ENCODE data around the gene LYSMD4.

LYSMD4 gene

GRCh38 chr15:99721104-99721778 is 12.0 kb downstream of the LYSMD4 start:
- DNase-seq = no peak
- Histone ChIP-seq H3K36me3 (ENCODE audit: control insufficient read depth, insufficient read depth, low read length) (no peaks in the 10 kb centered on the region), H3K9me3 (ENCODE audit: control insufficient read depth, low read length) (no peaks in the 10 kb centered on the region), H3K4me3 (ENCODE audit: insufficient read depth, low read depth, low read length, poor library complexity, severe bottlenecking) (no peak overlapping the region), H3K27ac (ENCODE audit: insufficient read depth, low read length, poor library complexity, severe bottlenecking) (no peak overlapping the region), H3K27me3 (replicated peaks; ENCODE audit: control insufficient read depth, insufficient read depth, low read length, poor library complexity, severe bottlenecking) (no peaks in the 10 kb centered on the region), H3K4me1 (ENCODE audit: control insufficient read depth, insufficient read depth, low read length, poor library complexity, severe bottlenecking) (peaks cover 3% of the 10 kb centered on the region)

GRCh38 chr15:99720533-99720932 is 12.7 kb downstream of the LYSMD4 start:
- Histone ChIP-seq H3K27ac (ENCODE audit: insufficient read depth, low read length, poor library complexity, severe bottlenecking) (no peak overlapping the region), H3K27me3 (replicated peaks; ENCODE audit: control insufficient read depth, insufficient read depth, low read length, poor library complexity, severe bottlenecking) (no peaks in the 10 kb centered on the region), H3K4me1 (ENCODE audit: control insufficient read depth, insufficient read depth, low read length, poor library complexity, severe bottlenecking) (peaks cover 3% of the 10 kb centered on the region), H3K9me3 (ENCODE audit: control insufficient read depth, low read length) (no peaks in the 10 kb centered on the region), H3K36me3 (ENCODE audit: control insufficient read depth, insufficient read depth, low read length) (no peaks in the 10 kb centered on the region), H3K4me3 (ENCODE audit: insufficient read depth, low read depth, low read length, poor library complexity, severe bottlenecking) (no peak overlapping the region)
- no peak for DNase-seq

GRCh38 chr15:99719096-99719541 is 14.1 kb downstream of the LYSMD4 start:
- Histone ChIP-seq H3K27me3 (replicated peaks; ENCODE audit: control insufficient read depth, insufficient read depth, low read length, poor library complexity, severe bottlenecking) (no peaks in the 10 kb centered on the region), H3K36me3 (ENCODE audit: control insufficient read depth, insufficient read depth, low read length) (no peaks in the 10 kb centered on the region), H3K27ac (ENCODE audit: insufficient read depth, low read length, poor library complexity, severe bottlenecking) (no peak overlapping the region), H3K9me3 (ENCODE audit: control insufficient read depth, low read length) (no peaks in the 10 kb centered on the region), H3K4me1 (ENCODE audit: control insufficient read depth, insufficient read depth, low read length, poor library complexity, severe bottlenecking) (peaks cover 3% of the 10 kb centered on the region), H3K4me3 (ENCODE audit: insufficient read depth, low read depth, low read length, poor library complexity, severe bottlenecking) (no peak overlapping the region)
- DNase-seq = no peak

GRCh38 chr15:99718421-99718820 is 14.8 kb downstream of the LYSMD4 start:
- Histone ChIP-seq H3K4me1 (ENCODE audit: control insufficient read depth, insufficient read depth, low read length, poor library complexity, severe bottlenecking) (peaks cover 3% of the 10 kb centered on the region), H3K4me3 (ENCODE audit: insufficient read depth, low read depth, low read length, poor library complexity, severe bottlenecking) (no peak overlapping the region), H3K36me3 (ENCODE audit: control insufficient read depth, insufficient read depth, low read length) (no peaks in the 10 kb centered on the region), H3K9me3 (ENCODE audit: control insufficient read depth, low read length) (no peaks in the 10 kb centered on the region), H3K27ac (ENCODE audit: insufficient read depth, low read length, poor library complexity, severe bottlenecking) (no peak overlapping the region), H3K27me3 (replicated peaks; ENCODE audit: control insufficient read depth, insufficient read depth, low read length, poor library complexity, severe bottlenecking) (no peaks in the 10 kb centered on the region)
- DNase-seq = no peak

GRCh38 chr15:99717161-99718009 is 15.9 kb downstream of the LYSMD4 start:
- H3K27ac ChIP-seq (ENCODE audit: insufficient read depth, low read length, poor library complexity, severe bottlenecking) = no peak overlapping the region

GRCh38 chr15:99716540-99717095 is 16.6 kb downstream of the LYSMD4 start:
- Histone ChIP-seq H3K4me3 (ENCODE audit: insufficient read depth, low read depth, low read length, poor library complexity, severe bottlenecking) (no peak overlapping the region), H3K27ac (ENCODE audit: insufficient read depth, low read length, poor library complexity, severe bottlenecking) (no peak overlapping the region), H3K36me3 (ENCODE audit: control insufficient read depth, insufficient read depth, low read length) (peaks cover 4% of the 10 kb centered on the region), H3K4me1 (ENCODE audit: control insufficient read depth, insufficient read depth, low read length, poor library complexity, severe bottlenecking) (peaks cover 3% of the 10 kb centered on the region), H3K27me3 (replicated peaks; ENCODE audit: control insufficient read depth, insufficient read depth, low read length, poor library complexity, severe bottlenecking) (no peaks in the 10 kb centered on the region), H3K9me3 (ENCODE audit: control insufficient read depth, low read length) (no peaks in the 10 kb centered on the region)
- no peak for DNase-seq

More at GRCh38 chr15:99717161-99718009, 15.9 kb downstream of the LYSMD4 start:
- Histone ChIP-seq H3K27me3 (replicated peaks; ENCODE audit: control insufficient read depth, insufficient read depth, low read length, poor library complexity, severe bottlenecking) (no peaks in the 10 kb centered on the region), H3K4me3 (ENCODE audit: insufficient read depth, low read depth, low read length, poor library complexity, severe bottlenecking) (no peak overlapping the region), H3K36me3 (ENCODE audit: control insufficient read depth, insufficient read depth, low read length) (peaks cover 4% of the 10 kb centered on the region), H3K4me1 (ENCODE audit: control insufficient read depth, insufficient read depth, low read length, poor library complexity, severe bottlenecking) (peaks cover 3% of the 10 kb centered on the region), H3K9me3 (ENCODE audit: control insufficient read depth, low read length) (no peaks in the 10 kb centered on the region)
- no peak for DNase-seq

- no peak overlapping the region for H3K27ac ChIP-seq (ENCODE audit: insufficient read depth, low read length, poor library complexity, severe bottlenecking)
- no peaks in the 10 kb centered on the region for H3K27me3 ChIP-seq (replicated peaks; ENCODE audit: control insufficient read depth, insufficient read depth, low read length, poor library complexity, severe bottlenecking)
- no peaks in the 10 kb centered on the region for H3K9me3 ChIP-seq (ENCODE audit: control insufficient read depth, low read length)
- H3K4me1 ChIP-seq (ENCODE audit: control insufficient read depth, insufficient read depth, low read length, poor library complexity, severe bottlenecking) = peaks cover 3% of the 10 kb centered on the region
- DNase-seq = no peak
- H3K4me3 ChIP-seq (ENCODE audit: insufficient read depth, low read depth, low read length, poor library complexity, severe bottlenecking) = no peak overlapping the region
- H3K36me3 ChIP-seq (ENCODE audit: control insufficient read depth, insufficient read depth, low read length) = peaks cover 12% of the 10 kb centered on the region
Observed at GRCh38 chr15:99712415-99712814, 20.8 kb downstream of the LYSMD4 start.

- Histone ChIP-seq H3K27ac (ENCODE audit: insufficient read depth, low read length, poor library complexity, severe bottlenecking) (no peak overlapping the region), H3K4me3 (ENCODE audit: insufficient read depth, low read depth, low read length, poor library complexity, severe bottlenecking) (no peak overlapping the region), H3K4me1 (ENCODE audit: control insufficient read depth, insufficient read depth, low read length, poor library complexity, severe bottlenecking) (peaks cover 10% of the 10 kb centered on the region), H3K9me3 (ENCODE audit: control insufficient read depth, low read length) (no peaks in the 10 kb centered on the region), H3K27me3 (replicated peaks; ENCODE audit: control insufficient read depth, insufficient read depth, low read length, poor library complexity, severe bottlenecking) (no peaks in the 10 kb centered on the region), H3K36me3 (ENCODE audit: control insufficient read depth, insufficient read depth, low read length) (peaks cover 12% of the 10 kb centered on the region)
- DNase-seq = no peak
Observed at GRCh38 chr15:99711625-99712024, 21.6 kb downstream of the LYSMD4 start.

- Histone ChIP-seq H3K4me3 (ENCODE audit: insufficient read depth, low read depth, low read length, poor library complexity, severe bottlenecking) (no peak overlapping the region), H3K36me3 (ENCODE audit: control insufficient read depth, insufficient read depth, low read length) (peaks cover 12% of the 10 kb centered on the region), H3K9me3 (ENCODE audit: control insufficient read depth, low read length) (no peaks in the 10 kb centered on the region), H3K4me1 (ENCODE audit: control insufficient read depth, insufficient read depth, low read length, poor library complexity, severe bottlenecking) (peaks cover 10% of the 10 kb centered on the region), H3K27ac (ENCODE audit: insufficient read depth, low read length, poor library complexity, severe bottlenecking) (no peak overlapping the region), H3K27me3 (replicated peaks; ENCODE audit: control insufficient read depth, insufficient read depth, low read length, poor library complexity, severe bottlenecking) (no peaks in the 10 kb centered on the region)
- no peak for DNase-seq
Observed at GRCh38 chr15:99709243-99709986, 23.8 kb downstream of the LYSMD4 start.

Measured in effector memory CD4-positive, alpha-beta T cell (primary cell).